H9 (cell line): ENCODE results near the gene PRSS21. TPM values are rescaled to one million over a fixed set of nuclear protein-coding genes. Genes with fewer than 3 reads are reported as not detected.

Experiments
- DNase-seq: peaks from one replicate; pipeline ENCODE4 v3.0.0-alpha.2; 2017
- H2AFZ ChIP-seq: one replicate; pipeline ENCODE4 v1.6.1; 2013; ENCODE audit warnings: mild to moderate bottlenecking, low read length, control low read depth, moderate library complexity
- H2AK5ac ChIP-seq: 2 replicates; pipeline ENCODE4 v1.6.1; 2013; ENCODE audit warnings: low read length, control low read depth, mixed read lengths; ENCODE audit not compliant: insufficient read length
- H2BK120ac ChIP-seq: one replicate; pipeline ENCODE4 v1.6.1; 2013; ENCODE audit warnings: low read depth, mild to moderate bottlenecking, low read length, control low read depth, inconsistent platforms; ENCODE audit not compliant: poor library complexity, severe bottlenecking
- H2BK12ac ChIP-seq: 2 replicates; pipeline ENCODE4 v1.6.1; 2013; ENCODE audit warnings: low read length, control low read depth, mixed read lengths, low read depth; ENCODE audit not compliant: insufficient read length
- H2BK15ac ChIP-seq: 2 replicates; pipeline ENCODE4 v1.6.1; 2013; ENCODE audit warnings: low read depth, low read length, control low read depth
- H2BK20ac ChIP-seq: one replicate; pipeline ENCODE4 v1.6.1; 2013; ENCODE audit warnings: low read depth, mild to moderate bottlenecking, low read length, control low read depth, inconsistent platforms; ENCODE audit not compliant: poor library complexity, severe bottlenecking
- H2BK5ac ChIP-seq: 2 replicates; pipeline ENCODE4 v1.6.1; 2013; ENCODE audit warnings: low read length, control low read depth, mixed read lengths; ENCODE audit not compliant: insufficient read length
- H3K14ac ChIP-seq: 2 replicates; pipeline ENCODE4 v1.6.1; 2013; ENCODE audit warnings: low read length, control low read depth; ENCODE audit not compliant: insufficient read depth
- H3K18ac ChIP-seq: 2 replicates; pipeline ENCODE4 v1.6.1; 2013; ENCODE audit warnings: low read depth, mild to moderate bottlenecking, mixed read lengths, low read length, control low read depth; ENCODE audit not compliant: insufficient read length
- H3K23ac ChIP-seq: 2 replicates; pipeline ENCODE4 v1.6.1; 2013; ENCODE audit warnings: low read length, control low read depth, mixed read lengths, low read depth; ENCODE audit not compliant: insufficient read length
- H3K23me2 ChIP-seq: 2 replicates; pipeline ENCODE4 v1.6.1; 2013; ENCODE audit warnings: low read depth, mild to moderate bottlenecking, mixed read lengths, low read length, control low read depth; ENCODE audit not compliant: insufficient read length, poor library complexity, severe bottlenecking
- H3K27ac ChIP-seq: 2 replicates; pipeline ENCODE4 v1.5.1; 2013; ENCODE audit warnings: low read length, control low read depth, mixed read lengths, low read depth; ENCODE audit not compliant: insufficient read length
- H3K27me3 ChIP-seq: 2 replicates; pipeline ENCODE4 v1.6.1; 2013; ENCODE audit warnings: low read length, control low read depth, inconsistent platforms; ENCODE audit not compliant: insufficient read depth
- H3K4ac ChIP-seq: 2 replicates; pipeline ENCODE4 v1.6.1; 2013; ENCODE audit warnings: low read depth, mild to moderate bottlenecking, control low read depth, inconsistent platforms, low read length, moderate library complexity
- H3K4me1 ChIP-seq: 2 replicates; pipeline ENCODE4 v1.6.1; 2013; ENCODE audit warnings: low read length, control low read depth, inconsistent platforms; ENCODE audit not compliant: insufficient read depth
- H3K4me2 ChIP-seq: 2 replicates; pipeline ENCODE4 v1.6.1; 2013; ENCODE audit warnings: low read length, control low read depth, mixed read lengths; ENCODE audit not compliant: insufficient read length, insufficient read depth
- H3K56ac ChIP-seq: 2 replicates; pipeline ENCODE4 v1.6.1; 2013; ENCODE audit warnings: low read depth, mild to moderate bottlenecking, mixed read lengths, low read length, control low read depth; ENCODE audit not compliant: insufficient read length
- H3K79me1 ChIP-seq: 2 replicates; pipeline ENCODE4 v1.6.1; 2013; ENCODE audit warnings: low read depth, mild to moderate bottlenecking, moderate library complexity, low read length, control low read depth, inconsistent platforms; ENCODE audit not compliant: insufficient read depth, poor library complexity, severe bottlenecking
- H3K79me2 ChIP-seq: 2 replicates; pipeline ENCODE4 v1.6.1; 2013; ENCODE audit warnings: low read length, control low read depth, inconsistent platforms; ENCODE audit not compliant: insufficient read depth
- H3K9ac ChIP-seq: 2 replicates; pipeline ENCODE4 v1.6.1; 2013; ENCODE audit warnings: low read length, control low read depth, mixed read lengths; ENCODE audit not compliant: insufficient read length; ENCODE audit errors: extremely low read depth
- H3K9me3 ChIP-seq: one replicate; pipeline ENCODE4 v1.6.1; 2013; ENCODE audit warnings: low read depth, low read length, inconsistent platforms; ENCODE audit not compliant: control insufficient read depth
- H3T11ph ChIP-seq: one replicate; pipeline ENCODE4 v1.6.1; 2013; ENCODE audit warnings: mild to moderate bottlenecking, low read length, control low read depth, inconsistent platforms
- H4K20me1 ChIP-seq: one replicate; pipeline ENCODE4 v1.6.1; 2013; ENCODE audit not compliant: control insufficient read depth, insufficient read length, insufficient read depth
- H4K5ac ChIP-seq: 2 replicates; pipeline ENCODE4 v1.6.1; 2013; ENCODE audit warnings: low read depth, mild to moderate bottlenecking, mixed read lengths, low read length, control low read depth; ENCODE audit not compliant: insufficient read length
- H4K8ac ChIP-seq: replicated peaks from 2 replicates; pipeline ENCODE4 v1.6.1; 2013; ENCODE audit warnings: low read length, control low read depth, mixed read lengths, low read depth; ENCODE audit not compliant: insufficient read length
- H4K91ac ChIP-seq: 2 replicates; pipeline ENCODE4 v1.6.1; 2013; ENCODE audit warnings: low read depth, mild to moderate bottlenecking, moderate library complexity, mixed read lengths, low read length, control low read depth; ENCODE audit not compliant: insufficient read length
- H3K27ac Mint-ChIP-seq, 3 experiments: 2 replicates in 2 of 3; 3 replicates in 1 of 3; pipeline ENCODE4 v1.8.0; 2020 to 2021; ENCODE audit warnings: mixed read lengths in 3 of 3, mild to moderate bottlenecking in 1 of 3, moderate library complexity in 1 of 3
- H3K27me3 Mint-ChIP-seq: 2 replicates; pipeline ENCODE4 v1.8.0; 2021; ENCODE audit warnings: low read depth, mild to moderate bottlenecking, moderate library complexity, mixed read lengths
- H3K36me3 Mint-ChIP-seq, 3 experiments: 2 replicates in 2 of 3; 3 replicates in 1 of 3; pipeline ENCODE4 v1.8.0; 2020 to 2021; ENCODE audit warnings: low read depth in 3 of 3, mixed read lengths in 3 of 3; ENCODE audit not compliant: insufficient read depth in 1 of 3
- H3K4me1 Mint-ChIP-seq, 2 experiments: 2 replicates each; pipeline ENCODE4 v1.8.0; 2020; ENCODE audit warnings: mixed read lengths in 2 of 2
- H3K4me3 Mint-ChIP-seq, 2 experiments: 2 replicates in 1 of 2; 3 replicates in 1 of 2; pipeline ENCODE4 v1.8.0; 2020 to 2021; ENCODE audit warnings: mild to moderate bottlenecking in 2 of 2, mixed read lengths in 2 of 2, moderate library complexity in 1 of 2
- H3K9me3 Mint-ChIP-seq, 2 experiments: 2 replicates in 1 of 2; 3 replicates in 1 of 2; pipeline ENCODE4 v1.8.0; 2020; ENCODE audit warnings: mild to moderate bottlenecking in 2 of 2, mixed read lengths in 2 of 2, moderate library complexity in 1 of 2
- WGBS: extraction: QIAGEN DNeasy Blood & Tissue Kit; methylation state at CpG from one replicate; pipeline ENCODE4 v1.1.7; 2013; ENCODE audit warnings: missing lambda C conversion rate, low lambda C conversion rate, mixed read lengths; ENCODE audit not compliant: insufficient read length; ENCODE audit errors: extremely low coverage; 5-methylcytosine and 5-hydroxymethylcytosine counted together
- total RNA-seq: library from RNA; stranded (reverse); gene quantifications from 2 replicates; pipeline ENCODE4 v1.2.1, GENCODE V29; 2021
- TF ChIP-seq, protein P1 (sequence below): fragments of 200-600 bp; sonication (generic); conservative IDR thresholded peaks from 3 replicates; pipeline ENCODE4 v1.8.0; 2021; ENCODE audit warnings: antibody characterized with exemption, mild to moderate bottlenecking

Gene PRSS21
- total RNA-seq, 1 experiment from 2014 or later: not detected

- Histone ChIP-seq H2BK15ac (no peak overlapping the region), H3K79me1 (no peaks in the 10 kb centered on the region), H3T11ph (no peak overlapping the region), H2AK5ac (no peak overlapping the region), H2BK120ac (no peak overlapping the region), H4K91ac (no peak overlapping the region), H4K5ac (no peak overlapping the region), H3K23ac (no peak overlapping the region), H3K4ac (no peak overlapping the region), H3K56ac (no peak overlapping the region), H3K4me1 (no peaks in the 10 kb centered on the region), H3K18ac (no peak overlapping the region), H4K20me1 (no peaks in the 10 kb centered on the region), H3K14ac (no peak overlapping the region), H2BK5ac (no peak overlapping the region), H3K9me3 (no peaks in the 10 kb centered on the region), H3K9ac (no peak overlapping the region), H2AFZ (no peak overlapping the region), H2BK20ac (no peak overlapping the region), H3K27ac (no peak overlapping the region), H3K4me2 (no peak overlapping the region), H4K8ac (no peak overlapping the region), H2BK12ac (no peak overlapping the region), H3K79me2 (no peaks in the 10 kb centered on the region), H3K27me3 (no peaks in the 10 kb centered on the region), H3K23me2 (no peaks in the 10 kb centered on the region)
- H3K9me3 Mint-ChIP-seq: no peaks in the 10 kb centered on the region
- no CpG with 5 or more reads among the region's 15 CpGs for WGBS
- TF ChIP-seq, protein P1, sequence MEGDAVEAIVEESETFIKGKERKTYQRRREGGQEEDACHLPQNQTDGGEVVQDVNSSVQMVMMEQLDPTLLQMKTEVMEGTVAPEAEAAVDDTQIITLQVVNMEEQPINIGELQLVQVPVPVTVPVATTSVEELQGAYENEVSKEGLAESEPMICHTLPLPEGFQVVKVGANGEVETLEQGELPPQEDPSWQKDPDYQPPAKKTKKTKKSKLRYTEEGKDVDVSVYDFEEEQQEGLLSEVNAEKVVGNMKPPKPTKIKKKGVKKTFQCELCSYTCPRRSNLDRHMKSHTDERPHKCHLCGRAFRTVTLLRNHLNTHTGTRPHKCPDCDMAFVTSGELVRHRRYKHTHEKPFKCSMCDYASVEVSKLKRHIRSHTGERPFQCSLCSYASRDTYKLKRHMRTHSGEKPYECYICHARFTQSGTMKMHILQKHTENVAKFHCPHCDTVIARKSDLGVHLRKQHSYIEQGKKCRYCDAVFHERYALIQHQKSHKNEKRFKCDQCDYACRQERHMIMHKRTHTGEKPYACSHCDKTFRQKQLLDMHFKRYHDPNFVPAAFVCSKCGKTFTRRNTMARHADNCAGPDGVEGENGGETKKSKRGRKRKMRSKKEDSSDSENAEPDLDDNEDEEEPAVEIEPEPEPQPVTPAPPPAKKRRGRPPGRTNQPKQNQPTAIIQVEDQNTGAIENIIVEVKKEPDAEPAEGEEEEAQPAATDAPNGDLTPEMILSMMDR: no peak
- no peak for DNase-seq
- H3K36me3 Mint-ChIP-seq: no peaks in the 10 kb centered on the region; a peak in 1 of 7 replicates
- no peaks in the 10 kb centered on the region for H3K4me1 Mint-ChIP-seq
- H3K4me3 Mint-ChIP-seq: no peak overlapping the region
- no peak overlapping the region for H3K27ac Mint-ChIP-seq
- no peaks in the 10 kb centered on the region for H3K27me3 Mint-ChIP-seq
Observed at GRCh38 chr16:2827374-2827791, 10.3 kb downstream of the PRSS21 start.
